Testis (tissue), 3 donors: ENCODE data around the gene ALDH4A1. TPM values are rescaled to one million over a fixed set of nuclear protein-coding genes. Genes with fewer than 3 reads are reported as not detected.

ENCODE experiments used
- DNase-seq: peaks from one replicate; pipeline ENCODE4 v3.0.0-alpha.2; 2019
- H3K27ac ChIP-seq, 2 donors: fragments of 200-600 bp; sonication (generic); one replicate each; pipeline ENCODE4 v1.5.1; 2019
- H3K27me3 ChIP-seq: fragments of 200-600 bp; sonication (generic); one replicate; pipeline ENCODE4 v1.5.1; 2019
- H3K36me3 ChIP-seq: fragments of 200-600 bp; sonication (generic); one replicate; pipeline ENCODE4 v1.5.1; 2017; ENCODE audit warnings: low read depth; ENCODE audit errors: missing control alignments
- H3K4me1 ChIP-seq: fragments of 200-600 bp; sonication (generic); one replicate; pipeline ENCODE4 v1.5.1; 2019
- H3K4me3 ChIP-seq, 2 donors: fragments of 200-600 bp; sonication (generic); one replicate each; pipeline ENCODE4 v1.5.1; 2017 to 2019
- H3K9me3 ChIP-seq: fragments of 200-600 bp; sonication (generic); one replicate; pipeline ENCODE4 v1.5.1; 2017
- CTCF ChIP-seq, 3 experiments: fragments of 450-650 bp in 2 of 3; fragments of 200-600 bp in 1 of 3; sonication (generic) in 1 of 3; IDR thresholded peaks; one replicate each; pipeline ENCODE4 v1.5.1; 2016 to 2019; ENCODE audit warnings: antibody characterized with exemption in 3 of 3, mild to moderate bottlenecking in 2 of 3, moderate library complexity in 1 of 3
- POLR2A ChIP-seq: fragments of 450-650 bp; IDR thresholded peaks from one replicate; pipeline ENCODE4 v1.6.1; 2017; ENCODE audit warnings: antibody characterized with exemption, mild to moderate bottlenecking, moderate library complexity
- WGBS, 2 donors: methylation state at CpG; one replicate each; pipeline ENCODE4 v1.1.5; 2018; 5-methylcytosine and 5-hydroxymethylcytosine counted together
- intact Hi-C: fragments of 100-400 bp; cut with DNase I; formaldehyde crosslinking; loops from one replicate; pipeline ENCODE4 v1.15.1; 2023; ENCODE audit warnings: low total_unique reads
- polyA plus RNA-seq: library from polyadenylated mRNA; stranded (reverse); fragments of 350-450 nt; fragmentation: Illumina TruSeq; extraction: RNeasy Lipid Tissue Mini Kit (QIAGEN cat#74804); gene quantifications from one replicate; pipeline ENCODE4 v1.2.3, GENCODE V29; 2014; ENCODE audit warnings: low read depth, low replicate concordance; ENCODE audit not compliant: insufficient read depth
- total RNA-seq, 2 donors: library from RNA; depleted of rRNA; stranded (reverse); fragments of >200 nt; gene quantifications; one replicate each; pipeline ENCODE4 v1.2.3, GENCODE V29; 2016

ALDH4A1 gene
- total and polyA plus RNA-seq, 3 donors from 2014 or later = 8.2 to 10.6 (median 9.6) TPM

- intact Hi-C loops = no loop called here
- no peak overlapping the region for H3K4me3 ChIP-seq
- H3K4me1 ChIP-seq = peaks cover 9% of the 10 kb centered on the region
- no peaks in the 10 kb centered on the region for H3K9me3 ChIP-seq
- H3K36me3 ChIP-seq = no peaks in the 10 kb centered on the region
- WGBS, 2 donors = 44 to 49% methylated on average over 12 to 14 of the region's 14 CpGs
- H3K27me3 ChIP-seq = no peaks in the 10 kb centered on the region
- TF ChIP-seq CTCF (IDR thresholded peaks at IDR 0.05) (peak; percentile 68 to 88 (median 81)), POLR2A (no peak)
- no peak overlapping the region for H3K27ac ChIP-seq
- DNase-seq = peak; percentile 85
These were observed 18.5 kb downstream of the ALDH4A1 start for GRCh38 chr1:18883636-18884418.

GRCh38 chr1:18883079-18883478, 19.3 kb downstream of the ALDH4A1 start:
- WGBS, 2 donors = 92 to 99% methylated on average over 19 to 20 of the region's 23 CpGs
- TF ChIP-seq POLR2A = no peak
- no peak for TF ChIP-seq CTCF (IDR thresholded peaks at IDR 0.05)
- no peaks in the 10 kb centered on the region for H3K9me3 ChIP-seq
- intact Hi-C loops = no loop called here
- no peaks in the 10 kb centered on the region for H3K27me3 ChIP-seq
- no peaks in the 10 kb centered on the region for H3K36me3 ChIP-seq
- no peak for DNase-seq
- no peak overlapping the region for H3K4me3 ChIP-seq
- H3K27ac ChIP-seq = no peak overlapping the region
- H3K4me1 ChIP-seq = peaks cover 9% of the 10 kb centered on the region

- intact Hi-C loops = no loop called here
- 59 to 61% methylated on average over 7 to 8 of the region's 8 CpGs for WGBS, 2 donors
- Histone ChIP-seq H3K4me1 (peaks cover 9% of the 10 kb centered on the region), H3K27ac (no peak overlapping the region), H3K36me3 (no peaks in the 10 kb centered on the region), H3K4me3 (no peak overlapping the region), H3K9me3 (no peaks in the 10 kb centered on the region), H3K27me3 (no peaks in the 10 kb centered on the region)
- DNase-seq = peak; percentile 54
- TF ChIP-seq POLR2A (no peak), CTCF (IDR thresholded peaks at IDR 0.05) (no peak)
These were observed 19.9 kb downstream of the ALDH4A1 start for GRCh38 chr1:18882486-18882885.

- peaks cover 9% of the 10 kb centered on the region for H3K4me1 ChIP-seq
- TF ChIP-seq POLR2A (no peak), CTCF (IDR thresholded peaks at IDR 0.05) (no peak)
- intact Hi-C loops = no loop called here
- no peak overlapping the region for H3K4me3 ChIP-seq
- no peaks in the 10 kb centered on the region for H3K36me3 ChIP-seq
- no peak overlapping the region for H3K27ac ChIP-seq
- H3K9me3 ChIP-seq = no peaks in the 10 kb centered on the region
- WGBS, 2 donors = 82% methylated on average over 17 to 23 of the region's 24 CpGs
- no peaks in the 10 kb centered on the region for H3K27me3 ChIP-seq
- no peak for DNase-seq
These were observed 20.5 kb downstream of the ALDH4A1 start for GRCh38 chr1:18881642-18882431.
